Measurements from ENCODE around the gene FSHR.

GRCh38 chr2:49053156-49053555 is 101.2 kb downstream of the FSHR start:
- TF ChIP-seq POLR2A (IDR thresholded peaks at IDR 0.05) (no peak), CTCF (IDR thresholded peaks at IDR 0.05 in 4 of 5, conservative IDR thresholded peaks at IDR 0.05 in 1 of 5) (no peak)

All from gastrocnemius medialis (tissue), 4 donors.